ENCODE measurements around the gene FASTK.

DNA sequence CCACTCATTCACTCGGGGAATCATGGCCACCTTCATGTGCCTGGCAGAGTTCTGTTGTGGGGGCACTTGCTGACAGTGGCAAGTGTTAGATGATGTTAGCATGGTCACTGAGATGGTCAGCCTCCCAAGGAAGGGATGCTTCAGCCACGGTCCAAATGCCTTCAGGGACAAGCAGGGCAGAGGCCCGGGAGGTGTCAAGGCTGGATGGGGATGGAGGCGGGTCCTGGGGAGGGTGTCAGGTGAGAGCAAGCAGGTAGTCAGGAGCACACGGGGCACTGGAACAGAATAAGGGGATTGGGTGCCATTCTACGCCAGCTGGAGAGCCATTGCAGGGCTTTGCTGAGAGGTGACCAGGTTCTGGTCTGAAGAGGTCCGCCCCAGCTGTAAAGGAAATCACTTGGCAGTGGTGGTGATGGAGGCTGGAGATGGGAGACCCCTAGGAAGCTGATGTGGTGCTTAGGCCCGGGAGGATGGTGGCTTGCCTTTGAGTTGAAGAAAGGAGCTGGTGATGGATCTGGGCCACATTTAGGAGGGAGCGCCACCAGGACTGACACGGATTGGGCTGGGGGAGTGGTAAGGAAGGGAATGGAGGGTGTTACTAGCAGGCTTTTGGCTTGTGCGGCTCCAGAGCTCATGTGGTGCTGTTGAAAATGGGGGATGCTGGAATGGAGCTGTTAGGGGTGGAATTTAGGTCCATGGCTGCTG, 29.8 kb upstream of the FASTK start:
- TF ChIP-seq SNAI2 (CRISPR knock-in tag; IDR thresholded peaks at IDR 0.05) (no peak), BACH2 (CRISPR knock-in tag; IDR thresholded peaks at IDR 0.05; ENCODE audit: borderline replicate concordance) (no peak), ZNF70 (CRISPR knock-in tag; IDR thresholded peaks at IDR 0.05) (no peak), ESRRG (CRISPR knock-in tag; IDR thresholded peaks at IDR 0.05) (no peak), ZFP30 (CRISPR knock-in tag; IDR thresholded peaks at IDR 0.05) (no peak), TCF4 (CRISPR knock-in tag; IDR thresholded peaks at IDR 0.05; ENCODE audit: borderline replicate concordance) (no peak), ZNF565 (CRISPR knock-in tag; conservative IDR thresholded peaks at IDR 0.05; ENCODE audit: low read depth) (no peak), TOX (CRISPR knock-in tag; IDR thresholded peaks at IDR 0.05; ENCODE audit: borderline replicate concordance) (no peak), OSR1 (CRISPR knock-in tag; IDR thresholded peaks at IDR 0.05) (no peak)
- TF ChIP-seq, protein P1, sequence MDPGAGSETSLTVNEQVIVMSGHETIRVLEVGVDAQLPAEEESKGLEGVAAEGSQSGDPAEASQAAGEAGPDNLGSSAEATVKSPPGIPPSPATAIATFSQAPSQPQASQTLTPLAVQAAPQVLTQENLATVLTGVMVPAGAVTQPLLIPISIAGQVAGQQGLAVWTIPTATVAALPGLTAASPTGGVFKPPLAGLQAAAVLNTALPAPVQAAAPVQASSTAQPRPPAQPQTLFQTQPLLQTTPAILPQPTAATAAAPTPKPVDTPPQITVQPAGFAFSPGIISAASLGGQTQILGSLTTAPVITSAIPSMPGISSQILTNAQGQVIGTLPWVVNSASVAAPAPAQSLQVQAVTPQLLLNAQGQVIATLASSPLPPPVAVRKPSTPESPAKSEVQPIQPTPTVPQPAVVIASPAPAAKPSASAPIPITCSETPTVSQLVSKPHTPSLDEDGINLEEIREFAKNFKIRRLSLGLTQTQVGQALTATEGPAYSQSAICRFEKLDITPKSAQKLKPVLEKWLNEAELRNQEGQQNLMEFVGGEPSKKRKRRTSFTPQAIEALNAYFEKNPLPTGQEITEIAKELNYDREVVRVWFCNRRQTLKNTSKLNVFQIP (CRISPR knock-in tag; IDR thresholded peaks at IDR 0.05; ENCODE audit: borderline replicate concordance, low read depth), result no peak
- TF ChIP-seq, protein P2, sequence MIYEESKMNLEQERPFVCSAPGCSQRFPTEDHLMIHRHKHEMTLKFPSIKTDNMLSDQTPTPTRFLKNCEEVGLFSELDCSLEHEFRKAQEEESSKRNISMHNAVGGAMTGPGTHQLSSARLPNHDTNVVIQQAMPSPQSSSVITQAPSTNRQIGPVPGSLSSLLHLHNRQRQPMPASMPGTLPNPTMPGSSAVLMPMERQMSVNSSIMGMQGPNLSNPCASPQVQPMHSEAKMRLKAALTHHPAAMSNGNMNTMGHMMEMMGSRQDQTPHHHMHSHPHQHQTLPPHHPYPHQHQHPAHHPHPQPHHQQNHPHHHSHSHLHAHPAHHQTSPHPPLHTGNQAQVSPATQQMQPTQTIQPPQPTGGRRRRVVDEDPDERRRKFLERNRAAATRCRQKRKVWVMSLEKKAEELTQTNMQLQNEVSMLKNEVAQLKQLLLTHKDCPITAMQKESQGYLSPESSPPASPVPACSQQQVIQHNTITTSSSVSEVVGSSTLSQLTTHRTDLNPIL (CRISPR knock-in tag; IDR thresholded peaks at IDR 0.05; ENCODE audit: low read depth), result no peak

Measured in SK-N-SH treated with all-trans-retinoic acid at 6 μM for 48 hours (cell line).